HL-60 (cell line): ENCODE results near the gene ASIP.
"Not testable (repeated sequence)": the region's sequence is repeated elsewhere in the genome, so short reads cannot be mapped to it uniquely, and the experiment has no call there.

ENCODE experiments used
- DNase-seq, 2 experiments: peaks; one replicate each; pipeline ENCODE4 v3.0.0-alpha.2; 2010 to 2020; ENCODE audit warnings: low read depth in 1 of 2, low spot score in 1 of 2
- H3K27ac ChIP-seq: fragments of 250-450 bp; sonication (Bioruptor Pico); replicated peaks from 2 replicates; pipeline ENCODE4 v1.5.1; 2020; ENCODE audit warnings: mild to moderate bottlenecking, moderate library complexity
- H3K27me3 ChIP-seq: fragments of 250-450 bp; sonication (Bioruptor Pico); 2 replicates; pipeline ENCODE4 v1.5.1; 2021; ENCODE audit warnings: mild to moderate bottlenecking, moderate library complexity; ENCODE audit not compliant: insufficient read depth, poor library complexity, severe bottlenecking
- H3K4me3 ChIP-seq: replicated peaks from 2 replicates; pipeline ENCODE4 v1.5.1; 2011; ENCODE audit warnings: mild to moderate bottlenecking, control low read depth, low read length; ENCODE audit not compliant: insufficient read depth
- GABPA ChIP-seq: IDR thresholded peaks from 2 replicates; pipeline ENCODE4 v1.6.1; 2012; ENCODE audit warnings: low read depth
- POLR2AphosphoS5 ChIP-seq: IDR thresholded peaks from 2 replicates; pipeline ENCODE4 v1.6.1; 2012; ENCODE audit warnings: low read depth
- SPI1 ChIP-seq: IDR thresholded peaks from 2 replicates; pipeline ENCODE4 v1.6.1; 2012; ENCODE audit warnings: low read depth, mild to moderate bottlenecking, borderline replicate concordance
- TF ChIP-seq, protein P1 (sequence below): IDR thresholded peaks from one replicate; pipeline ENCODE4 v1.5.1; 2011; ENCODE audit warnings: low read length, control low read depth, inconsistent platforms; ENCODE audit not compliant: insufficient read depth
- TF ChIP-seq, protein P2 (sequence below): IDR thresholded peaks from 2 replicates; pipeline ENCODE4 v1.6.1; 2012; ENCODE audit warnings: low read depth; ENCODE audit not compliant: insufficient replicate concordance

Gene ASIP

GRCh38 chr20:34216382-34216742 is 24.9 kb upstream of the ASIP start:
- no peaks in the 10 kb centered on the region for H3K27me3 ChIP-seq
- H3K27ac ChIP-seq = no peak overlapping the region
- H3K4me3 ChIP-seq = peak overlapping the region; percentile 28; the same call in 1 of the 2 replicates
- no peak for DNase-seq
- TF ChIP-seq, protein P1, sequence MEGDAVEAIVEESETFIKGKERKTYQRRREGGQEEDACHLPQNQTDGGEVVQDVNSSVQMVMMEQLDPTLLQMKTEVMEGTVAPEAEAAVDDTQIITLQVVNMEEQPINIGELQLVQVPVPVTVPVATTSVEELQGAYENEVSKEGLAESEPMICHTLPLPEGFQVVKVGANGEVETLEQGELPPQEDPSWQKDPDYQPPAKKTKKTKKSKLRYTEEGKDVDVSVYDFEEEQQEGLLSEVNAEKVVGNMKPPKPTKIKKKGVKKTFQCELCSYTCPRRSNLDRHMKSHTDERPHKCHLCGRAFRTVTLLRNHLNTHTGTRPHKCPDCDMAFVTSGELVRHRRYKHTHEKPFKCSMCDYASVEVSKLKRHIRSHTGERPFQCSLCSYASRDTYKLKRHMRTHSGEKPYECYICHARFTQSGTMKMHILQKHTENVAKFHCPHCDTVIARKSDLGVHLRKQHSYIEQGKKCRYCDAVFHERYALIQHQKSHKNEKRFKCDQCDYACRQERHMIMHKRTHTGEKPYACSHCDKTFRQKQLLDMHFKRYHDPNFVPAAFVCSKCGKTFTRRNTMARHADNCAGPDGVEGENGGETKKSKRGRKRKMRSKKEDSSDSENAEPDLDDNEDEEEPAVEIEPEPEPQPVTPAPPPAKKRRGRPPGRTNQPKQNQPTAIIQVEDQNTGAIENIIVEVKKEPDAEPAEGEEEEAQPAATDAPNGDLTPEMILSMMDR = no peak
- TF ChIP-seq POLR2AphosphoS5 (no peak), SPI1 (no peak), GABPA (no peak)
- TF ChIP-seq, protein P2, sequence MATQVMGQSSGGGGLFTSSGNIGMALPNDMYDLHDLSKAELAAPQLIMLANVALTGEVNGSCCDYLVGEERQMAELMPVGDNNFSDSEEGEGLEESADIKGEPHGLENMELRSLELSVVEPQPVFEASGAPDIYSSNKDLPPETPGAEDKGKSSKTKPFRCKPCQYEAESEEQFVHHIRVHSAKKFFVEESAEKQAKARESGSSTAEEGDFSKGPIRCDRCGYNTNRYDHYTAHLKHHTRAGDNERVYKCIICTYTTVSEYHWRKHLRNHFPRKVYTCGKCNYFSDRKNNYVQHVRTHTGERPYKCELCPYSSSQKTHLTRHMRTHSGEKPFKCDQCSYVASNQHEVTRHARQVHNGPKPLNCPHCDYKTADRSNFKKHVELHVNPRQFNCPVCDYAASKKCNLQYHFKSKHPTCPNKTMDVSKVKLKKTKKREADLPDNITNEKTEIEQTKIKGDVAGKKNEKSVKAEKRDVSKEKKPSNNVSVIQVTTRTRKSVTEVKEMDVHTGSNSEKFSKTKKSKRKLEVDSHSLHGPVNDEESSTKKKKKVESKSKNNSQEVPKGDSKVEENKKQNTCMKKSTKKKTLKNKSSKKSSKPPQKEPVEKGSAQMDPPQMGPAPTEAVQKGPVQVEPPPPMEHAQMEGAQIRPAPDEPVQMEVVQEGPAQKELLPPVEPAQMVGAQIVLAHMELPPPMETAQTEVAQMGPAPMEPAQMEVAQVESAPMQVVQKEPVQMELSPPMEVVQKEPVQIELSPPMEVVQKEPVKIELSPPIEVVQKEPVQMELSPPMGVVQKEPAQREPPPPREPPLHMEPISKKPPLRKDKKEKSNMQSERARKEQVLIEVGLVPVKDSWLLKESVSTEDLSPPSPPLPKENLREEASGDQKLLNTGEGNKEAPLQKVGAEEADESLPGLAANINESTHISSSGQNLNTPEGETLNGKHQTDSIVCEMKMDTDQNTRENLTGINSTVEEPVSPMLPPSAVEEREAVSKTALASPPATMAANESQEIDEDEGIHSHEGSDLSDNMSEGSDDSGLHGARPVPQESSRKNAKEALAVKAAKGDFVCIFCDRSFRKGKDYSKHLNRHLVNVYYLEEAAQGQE = no peak

- no peak overlapping the region for H3K27ac ChIP-seq
These were observed 20.7 kb upstream of the ASIP start for GRCh38 chr20:34220561-34220960.

GRCh38 chr20:34222208-34222607 is 19.0 kb upstream of the ASIP start:
- Histone ChIP-seq H3K4me3 (no peak overlapping the region), H3K27me3 (no peaks in the 10 kb centered on the region), H3K27ac (no peak overlapping the region)
- peak; percentile 38 to 61 for DNase-seq
- TF ChIP-seq, protein P2 = no peak
- TF ChIP-seq SPI1 = no peak
- TF ChIP-seq POLR2AphosphoS5 = no peak
- no peak for TF ChIP-seq GABPA
- TF ChIP-seq, protein P1 = no peak

More at GRCh38 chr20:34220561-34220960, 20.7 kb upstream of the ASIP start:
- no peaks in the 10 kb centered on the region for H3K27me3 ChIP-seq
- H3K4me3 ChIP-seq = no peak overlapping the region
- TF ChIP-seq, protein P2 = no peak
- TF ChIP-seq GABPA = no peak
- TF ChIP-seq, protein P1 = no peak
- TF ChIP-seq POLR2AphosphoS5 = no peak
- no peak for TF ChIP-seq SPI1
- DNase-seq = no peak

- not testable (repeated sequence) for DNase-seq, H3K27ac ChIP-seq, H3K4me3 ChIP-seq, H3K27me3 ChIP-seq
These were observed 17.0 kb upstream of the ASIP start for GRCh38 chr20:34224251-34224650.
